Mesendoderm (in vitro differentiated cells): ENCODE measurements around the gene C6orf62.
A peak's percentile ranks its signal among the peaks of the same experiment; 100 is the strongest.

ENCODE experiments used
- DNase-seq: peaks from one replicate; pipeline ENCODE4 v3.0.0; 2013
- H2AK5ac ChIP-seq: 2 replicates; pipeline ENCODE4 v1.6.1; 2013; ENCODE audit warnings: low read length, inconsistent platforms
- H2BK120ac ChIP-seq: 2 replicates; pipeline ENCODE4 v1.6.1; 2013; ENCODE audit warnings: low read depth, mild to moderate bottlenecking, low read length, moderate library complexity, mixed read lengths
- H2BK15ac ChIP-seq: replicated peaks from 2 replicates; pipeline ENCODE4 v1.6.1; 2013; ENCODE audit warnings: low read depth, mild to moderate bottlenecking, moderate library complexity
- H2BK5ac ChIP-seq: 2 replicates; pipeline ENCODE4 v1.6.1; 2013; ENCODE audit warnings: low read length, inconsistent platforms
- H3K18ac ChIP-seq: 2 replicates; pipeline ENCODE4 v1.6.1; 2013; ENCODE audit warnings: mild to moderate bottlenecking, low read length, mixed read lengths
- H3K23ac ChIP-seq: one replicate; pipeline ENCODE4 v1.6.1; 2013; ENCODE audit warnings: low read length
- H3K27ac ChIP-seq: 2 replicates; pipeline ENCODE4 v1.5.1; 2013; ENCODE audit warnings: low read depth, mild to moderate bottlenecking, inconsistent platforms, low read length, moderate library complexity
- H3K27me3 ChIP-seq: 2 replicates; pipeline ENCODE4 v1.6.1; 2013; ENCODE audit warnings: low read length, control low read depth, mild to moderate bottlenecking, inconsistent platforms; ENCODE audit not compliant: insufficient read depth, poor library complexity
- H3K36me3 ChIP-seq: 2 replicates; pipeline ENCODE4 v1.6.1; 2013; ENCODE audit warnings: low read length, inconsistent platforms; ENCODE audit not compliant: control insufficient read depth, insufficient read depth
- H3K4ac ChIP-seq: one replicate; pipeline ENCODE4 v1.6.1; 2013; ENCODE audit warnings: low read depth, mild to moderate bottlenecking, low read length, moderate library complexity
- H3K4me1 ChIP-seq: 2 replicates; pipeline ENCODE4 v1.6.1; 2013; ENCODE audit warnings: low read depth, low read length, inconsistent platforms; ENCODE audit not compliant: control insufficient read depth
- H3K4me2 ChIP-seq: 2 replicates; pipeline ENCODE4 v1.6.1; 2013; ENCODE audit warnings: low read length
- H3K4me3 ChIP-seq: 2 replicates; pipeline ENCODE4 v1.5.1; 2013; ENCODE audit warnings: mild to moderate bottlenecking, low read length
- H3K56ac ChIP-seq: one replicate; pipeline ENCODE4 v1.6.1; 2013; ENCODE audit warnings: low read length
- H3K79me1 ChIP-seq: 2 replicates; pipeline ENCODE4 v1.6.1; 2013; ENCODE audit warnings: low read length, inconsistent platforms
- H3K79me2 ChIP-seq: 2 replicates; pipeline ENCODE4 v1.6.1; 2013; ENCODE audit warnings: mild to moderate bottlenecking, low read length; ENCODE audit not compliant: control insufficient read depth, insufficient read depth
- H3K9ac ChIP-seq: 2 replicates; pipeline ENCODE4 v1.6.1; 2013; ENCODE audit warnings: low read length, inconsistent platforms
- H4K5ac ChIP-seq: one replicate; pipeline ENCODE4 v1.6.1; 2013; ENCODE audit warnings: low read length
- H4K8ac ChIP-seq: one replicate; pipeline ENCODE4 v1.6.1; 2013; ENCODE audit warnings: low read depth, mild to moderate bottlenecking, control low read depth, low read length, moderate library complexity
- WGBS: extraction: QIAGEN DNeasy Blood & Tissue Kit; methylation state at CpG from one replicate; pipeline ENCODE4 v1.1.7; 2013; ENCODE audit warnings: low lambda C conversion rate, missing lambda C conversion rate; ENCODE audit not compliant: insufficient coverage; ENCODE audit errors: extremely low coverage; 5-methylcytosine and 5-hydroxymethylcytosine counted together

The C6orf62 gene

GRCh38 chr6:24763578-24763977 is 44.6 kb upstream of the C6orf62 start:
- no peak overlapping the region for H3K4ac ChIP-seq
- H3K23ac ChIP-seq, result no peak overlapping the region
- no peak overlapping the region for H3K4me2 ChIP-seq
- no peak overlapping the region for H3K4me3 ChIP-seq
- H3K79me1 ChIP-seq, result no peaks in the 10 kb centered on the region
- H3K27ac ChIP-seq, result no peak overlapping the region
- H3K79me2 ChIP-seq, result no peaks in the 10 kb centered on the region
- no peak overlapping the region for H2BK120ac ChIP-seq
- H2AK5ac ChIP-seq, result no peak overlapping the region
- no CpG with 5 or more reads among the region's 3 CpGs for WGBS
- H3K36me3 ChIP-seq, result no peaks in the 10 kb centered on the region
- H2BK5ac ChIP-seq, result no peak overlapping the region
- H2BK15ac ChIP-seq, result no peak overlapping the region
- no peak overlapping the region for H4K8ac ChIP-seq
- no peak overlapping the region for H3K9ac ChIP-seq
- no peak overlapping the region for H3K18ac ChIP-seq
- no peak overlapping the region for H4K5ac ChIP-seq
- no peaks in the 10 kb centered on the region for H3K27me3 ChIP-seq
- H3K56ac ChIP-seq, result no peak overlapping the region
- H3K4me1 ChIP-seq, result no peaks in the 10 kb centered on the region
- DNase-seq, result no peak

- Histone ChIP-seq H2AK5ac (no peak overlapping the region), H3K4me3 (no peak overlapping the region), H3K56ac (no peak overlapping the region), H3K23ac (no peak overlapping the region), H3K4me2 (no peak overlapping the region), H3K4me1 (no peaks in the 10 kb centered on the region), H3K4ac (no peak overlapping the region), H3K79me1 (no peaks in the 10 kb centered on the region), H3K27ac (no peak overlapping the region), H3K27me3 (no peaks in the 10 kb centered on the region), H4K5ac (no peak overlapping the region), H3K18ac (no peak overlapping the region), H4K8ac (no peak overlapping the region), H2BK15ac (no peak overlapping the region), H3K9ac (no peak overlapping the region), H2BK120ac (no peak overlapping the region), H2BK5ac (no peak overlapping the region), H3K79me2 (no peaks in the 10 kb centered on the region), H3K36me3 (no peaks in the 10 kb centered on the region)
- DNase-seq, result no peak
Observed at GRCh38 chr6:24761851-24762250, 42.9 kb upstream of the C6orf62 start.

GRCh38 chr6:24761193-24761835 is 42.4 kb upstream of the C6orf62 start:
- Histone ChIP-seq H2BK5ac (no peak overlapping the region), H2BK15ac (no peak overlapping the region), H2AK5ac (no peak overlapping the region), H3K56ac (no peak overlapping the region), H3K23ac (no peak overlapping the region), H3K36me3 (no peaks in the 10 kb centered on the region), H3K4ac (no peak overlapping the region), H3K79me1 (no peaks in the 10 kb centered on the region), H3K4me3 (no peak overlapping the region), H4K5ac (no peak overlapping the region), H3K4me1 (no peaks in the 10 kb centered on the region), H3K9ac (no peak overlapping the region), H2BK120ac (no peak overlapping the region), H3K4me2 (no peak overlapping the region), H3K18ac (no peak overlapping the region), H3K27me3 (no peaks in the 10 kb centered on the region), H3K27ac (no peak overlapping the region), H4K8ac (no peak overlapping the region), H3K79me2 (no peaks in the 10 kb centered on the region)
- DNase-seq, result peak; percentile 26
- no CpG with 5 or more reads among the region's 17 CpGs for whole genome bisulfite sequencing

- Histone ChIP-seq H3K79me2 (no peaks in the 10 kb centered on the region), H2AK5ac (no peak overlapping the region), H2BK15ac (no peak overlapping the region), H3K4me1 (no peaks in the 10 kb centered on the region), H3K23ac (no peak overlapping the region), H2BK5ac (no peak overlapping the region), H3K56ac (no peak overlapping the region), H3K9ac (no peak overlapping the region), H3K27ac (no peak overlapping the region), H3K18ac (no peak overlapping the region), H2BK120ac (no peak overlapping the region), H4K5ac (no peak overlapping the region), H3K36me3 (no peaks in the 10 kb centered on the region), H3K4me3 (no peak overlapping the region), H4K8ac (no peak overlapping the region), H3K4ac (no peak overlapping the region), H3K79me1 (no peaks in the 10 kb centered on the region), H3K4me2 (no peak overlapping the region), H3K27me3 (no peaks in the 10 kb centered on the region)
- no CpG with 5 or more reads among the region's 5 CpGs for WGBS
- DNase-seq, result no peak
Observed at GRCh38 chr6:24760210-24760609, 41.3 kb upstream of the C6orf62 start.

GRCh38 chr6:24759718-24760117 is 40.8 kb upstream of the C6orf62 start:
- Histone ChIP-seq H3K4ac (no peak overlapping the region), H3K56ac (no peak overlapping the region), H3K79me1 (no peaks in the 10 kb centered on the region), H2AK5ac (no peak overlapping the region), H3K4me1 (no peaks in the 10 kb centered on the region), H3K79me2 (no peaks in the 10 kb centered on the region), H3K9ac (no peak overlapping the region), H3K27ac (no peak overlapping the region), H2BK120ac (no peak overlapping the region), H4K5ac (no peak overlapping the region), H3K27me3 (no peaks in the 10 kb centered on the region), H4K8ac (no peak overlapping the region), H3K4me3 (no peak overlapping the region), H2BK5ac (no peak overlapping the region), H3K36me3 (no peaks in the 10 kb centered on the region), H3K23ac (no peak overlapping the region), H2BK15ac (no peak overlapping the region), H3K18ac (no peak overlapping the region), H3K4me2 (no peak overlapping the region)
- no CpG with 5 or more reads among the region's 3 CpGs for WGBS
- DNase-seq, result no peak

- Histone ChIP-seq H3K4me2 (no peak overlapping the region), H3K79me2 (no peaks in the 10 kb centered on the region), H3K36me3 (no peaks in the 10 kb centered on the region), H3K9ac (no peak overlapping the region), H3K23ac (no peak overlapping the region), H2BK120ac (no peak overlapping the region), H4K8ac (no peak overlapping the region), H3K4me1 (no peaks in the 10 kb centered on the region), H3K56ac (no peak overlapping the region), H2BK15ac (no peak overlapping the region), H2AK5ac (no peak overlapping the region), H3K27ac (no peak overlapping the region), H3K4me3 (no peak overlapping the region), H3K79me1 (no peaks in the 10 kb centered on the region), H4K5ac (no peak overlapping the region), H3K4ac (no peak overlapping the region), H3K18ac (no peak overlapping the region), H3K27me3 (no peaks in the 10 kb centered on the region), H2BK5ac (no peak overlapping the region)
- WGBS, result no CpG with 5 or more reads among the region's 6 CpGs
- no peak for DNase-seq
Observed at GRCh38 chr6:24757611-24758010, 38.7 kb upstream of the C6orf62 start.
